Embryonic facial prominence (tissue), 1 donor: ENCODE data around the gene CUL7.
"Not testable (repeated sequence)": the region's sequence is repeated elsewhere in the genome, so short reads cannot be mapped to it uniquely, and the experiment has no call there.

ENCODE experiments used
- DNase-seq: peaks from one replicate; pipeline ENCODE4 v3.0.0-alpha.2; 2016; ENCODE audit errors: extremely low spot score

CUL7 gene

GRCh38 chr6:43014434-43014909 lies 39.2 kb downstream of the CUL7 start:
- DNase-seq: peak; percentile 17

GRCh38 chr6:43013843-43014433 lies 39.7 kb downstream of the CUL7 start, which contains the start of the genes KLHDC3 and MEA1:
KLHDC3 (plus strand) TSS chr6:43014249; CDS start chr6:43017193, 2,944 bp downstream.
MEA1 (minus strand) TSS chr6:43013946; CDS start chr6:43013813, 133 bp downstream.
- peak; percentile 100 for DNase-seq

- no peak for DNase-seq
Observed at GRCh38 chr6:43013097-43013842, 40.4 kb downstream of the CUL7 start.

GRCh38 chr6:43012364-43012763 lies 41.3 kb downstream of the CUL7 start:
- DNase-seq: no peak

GRCh38 chr6:43011207-43011606 lies 42.4 kb downstream of the CUL7 start:
- no peak for DNase-seq

GRCh38 chr6:43009124-43009523 lies 44.5 kb downstream of the CUL7 start:
- DNase-seq: no peak

- no peak for DNase-seq
Observed at GRCh38 chr6:43007126-43007525, 46.5 kb downstream of the CUL7 start.

GRCh38 chr6:43006251-43006650 lies 47.4 kb downstream of the CUL7 start:
- no peak for DNase-seq

GRCh38 chr6:43005844-43006243 lies 47.8 kb downstream of the CUL7 start:
- no peak for DNase-seq

- DNase-seq: no peak
Observed at GRCh38 chr6:43001843-43002242, 51.8 kb downstream of the CUL7 start.

- DNase-seq: not testable (repeated sequence)
Observed at GRCh38 chr6:42998205-42998604, 55.4 kb downstream of the CUL7 start.

- DNase-seq: no peak
Observed at GRCh38 chr6:42996513-42996912, 57.1 kb downstream of the CUL7 start.

GRCh38 chr6:42993445-42993844 lies 60.2 kb downstream of the CUL7 start:
- no peak for DNase-seq

- no peak for DNase-seq
Observed at GRCh38 chr6:42989923-42990322, 63.7 kb downstream of the CUL7 start.

- DNase-seq: no peak
Observed at GRCh38 chr6:42988486-42989020, 65.1 kb downstream of the CUL7 start.
